Loucy (cell line): ENCODE measurements around the gene CD180.

Experiments used
- H2AFZ ChIP-seq: fragments of 200-600 bp; sonication (generic); 2 replicates; pipeline ENCODE4 v1.6.0; 2016; ENCODE audit warnings: antibody characterized with exemption, mild to moderate bottlenecking, low read length, moderate library complexity
- H3F3A ChIP-seq: fragments of 200-600 bp; 2 replicates; pipeline ENCODE4 v1.6.0; 2016; ENCODE audit warnings: antibody characterized with exemption, low read depth, mild to moderate bottlenecking
- H3K27me3 ChIP-seq: fragments of 200-600 bp; sonication (generic); 2 replicates; pipeline ENCODE4 v1.6.1; 2014; ENCODE audit warnings: low read length, mild to moderate bottlenecking; ENCODE audit not compliant: insufficient read depth, poor library complexity, severe bottlenecking
- H3K36me3 ChIP-seq: fragments of 200-600 bp; sonication (generic); 2 replicates; pipeline ENCODE4 v1.6.1; 2016; ENCODE audit warnings: low read length; ENCODE audit not compliant: insufficient read depth
- H3K4me1 ChIP-seq: fragments of 200-600 bp; sonication (generic); 2 replicates; pipeline ENCODE4 v1.5.1; 2014; ENCODE audit warnings: low read length, mild to moderate bottlenecking; ENCODE audit not compliant: insufficient read depth, poor library complexity, severe bottlenecking
- H3K4me2 ChIP-seq: fragments of 200-600 bp; sonication (generic); 2 replicates; pipeline ENCODE4 v1.6.0; 2014; ENCODE audit warnings: antibody characterized with exemption, low read length, low read depth, mild to moderate bottlenecking; ENCODE audit not compliant: poor library complexity, severe bottlenecking
- H3K4me3 ChIP-seq: fragments of 200-600 bp; sonication (generic); 2 replicates; pipeline ENCODE4 v1.5.1; 2014; ENCODE audit warnings: low read length, mild to moderate bottlenecking, mixed read lengths; ENCODE audit not compliant: poor library complexity, severe bottlenecking
- H3K79me2 ChIP-seq: fragments of 200-600 bp; sonication (generic); 2 replicates; pipeline ENCODE4 v1.6.1; 2014; ENCODE audit warnings: low read length; ENCODE audit not compliant: insufficient read depth
- H3K9ac ChIP-seq: fragments of 200-600 bp; sonication (generic); 2 replicates; pipeline ENCODE4 v1.6.0; 2014; ENCODE audit warnings: mild to moderate bottlenecking, low read depth, low read length, moderate library complexity; ENCODE audit not compliant: poor library complexity, severe bottlenecking
- H3K9me2 ChIP-seq: fragments of 200-600 bp; sonication (generic); replicated peaks from 2 replicates; pipeline ENCODE4 v1.6.1; 2016; ENCODE audit warnings: low read depth, low read length, mixed read lengths
- H3K9me3 ChIP-seq: fragments of 200-600 bp; sonication (generic); 2 replicates; pipeline ENCODE4 v1.6.1; 2014; ENCODE audit warnings: mild to moderate bottlenecking, antibody characterized with exemption, low read length, low read depth; ENCODE audit not compliant: insufficient read depth
- H4K20me1 ChIP-seq: fragments of 200-600 bp; sonication (generic); 2 replicates; pipeline ENCODE4 v1.6.0; 2014; ENCODE audit warnings: antibody characterized with exemption, low read length, mild to moderate bottlenecking; ENCODE audit not compliant: insufficient read depth, poor library complexity, severe bottlenecking
- EZH2phosphoT487 ChIP-seq: fragments of 200-600 bp; IDR thresholded peaks from 2 replicates; pipeline ENCODE4 v1.6.1; 2018; ENCODE audit warnings: antibody characterized with exemption, mild to moderate bottlenecking, moderate library complexity, borderline replicate concordance
- TF ChIP-seq, protein P1 (sequence below): fragments of 200-600 bp; sonication (generic); conservative IDR thresholded peaks from 2 replicates; pipeline ENCODE4 v1.5.1; 2014; ENCODE audit warnings: mild to moderate bottlenecking, antibody characterized with exemption, low read length

CD180 gene

GRCh38 chr5:67203701-67204074, 7.1 kb upstream of the CD180 start:
- Histone ChIP-seq H3K4me2 (no peak overlapping the region), H3K4me3 (no peak overlapping the region), H3K9ac (no peak overlapping the region), H4K20me1 (no peaks in the 10 kb centered on the region), H3K4me1 (peaks cover 58% of the 10 kb centered on the region), H3K79me2 (no peaks in the 10 kb centered on the region), H2AFZ (no peak overlapping the region), H3F3A (peaks cover 3% of the 10 kb centered on the region), H3K36me3 (no peaks in the 10 kb centered on the region), H3K9me2 (no peaks in the 10 kb centered on the region), H3K9me3 (peaks cover 5% of the 10 kb centered on the region; the same call in 1 of the 2 replicates), H3K27me3 (no peaks in the 10 kb centered on the region)
- TF ChIP-seq EZH2phosphoT487: no peak
- TF ChIP-seq, protein P1, sequence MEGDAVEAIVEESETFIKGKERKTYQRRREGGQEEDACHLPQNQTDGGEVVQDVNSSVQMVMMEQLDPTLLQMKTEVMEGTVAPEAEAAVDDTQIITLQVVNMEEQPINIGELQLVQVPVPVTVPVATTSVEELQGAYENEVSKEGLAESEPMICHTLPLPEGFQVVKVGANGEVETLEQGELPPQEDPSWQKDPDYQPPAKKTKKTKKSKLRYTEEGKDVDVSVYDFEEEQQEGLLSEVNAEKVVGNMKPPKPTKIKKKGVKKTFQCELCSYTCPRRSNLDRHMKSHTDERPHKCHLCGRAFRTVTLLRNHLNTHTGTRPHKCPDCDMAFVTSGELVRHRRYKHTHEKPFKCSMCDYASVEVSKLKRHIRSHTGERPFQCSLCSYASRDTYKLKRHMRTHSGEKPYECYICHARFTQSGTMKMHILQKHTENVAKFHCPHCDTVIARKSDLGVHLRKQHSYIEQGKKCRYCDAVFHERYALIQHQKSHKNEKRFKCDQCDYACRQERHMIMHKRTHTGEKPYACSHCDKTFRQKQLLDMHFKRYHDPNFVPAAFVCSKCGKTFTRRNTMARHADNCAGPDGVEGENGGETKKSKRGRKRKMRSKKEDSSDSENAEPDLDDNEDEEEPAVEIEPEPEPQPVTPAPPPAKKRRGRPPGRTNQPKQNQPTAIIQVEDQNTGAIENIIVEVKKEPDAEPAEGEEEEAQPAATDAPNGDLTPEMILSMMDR: no peak

GRCh38 chr5:67202828-67203227, 6.2 kb upstream of the CD180 start:
- Histone ChIP-seq H3K4me3 (no peak overlapping the region), H3K9ac (no peak overlapping the region), H3K79me2 (no peaks in the 10 kb centered on the region), H3K36me3 (no peaks in the 10 kb centered on the region), H3K9me2 (no peaks in the 10 kb centered on the region), H3K4me1 (peaks cover 51% of the 10 kb centered on the region), H2AFZ (no peak overlapping the region), H3K9me3 (peaks cover 5% of the 10 kb centered on the region; the same call in 1 of the 2 replicates), H3K27me3 (no peaks in the 10 kb centered on the region), H3F3A (peaks cover 3% of the 10 kb centered on the region), H4K20me1 (no peaks in the 10 kb centered on the region), H3K4me2 (no peak overlapping the region)
- TF ChIP-seq, protein P1: no peak
- TF ChIP-seq EZH2phosphoT487: no peak

DNA sequence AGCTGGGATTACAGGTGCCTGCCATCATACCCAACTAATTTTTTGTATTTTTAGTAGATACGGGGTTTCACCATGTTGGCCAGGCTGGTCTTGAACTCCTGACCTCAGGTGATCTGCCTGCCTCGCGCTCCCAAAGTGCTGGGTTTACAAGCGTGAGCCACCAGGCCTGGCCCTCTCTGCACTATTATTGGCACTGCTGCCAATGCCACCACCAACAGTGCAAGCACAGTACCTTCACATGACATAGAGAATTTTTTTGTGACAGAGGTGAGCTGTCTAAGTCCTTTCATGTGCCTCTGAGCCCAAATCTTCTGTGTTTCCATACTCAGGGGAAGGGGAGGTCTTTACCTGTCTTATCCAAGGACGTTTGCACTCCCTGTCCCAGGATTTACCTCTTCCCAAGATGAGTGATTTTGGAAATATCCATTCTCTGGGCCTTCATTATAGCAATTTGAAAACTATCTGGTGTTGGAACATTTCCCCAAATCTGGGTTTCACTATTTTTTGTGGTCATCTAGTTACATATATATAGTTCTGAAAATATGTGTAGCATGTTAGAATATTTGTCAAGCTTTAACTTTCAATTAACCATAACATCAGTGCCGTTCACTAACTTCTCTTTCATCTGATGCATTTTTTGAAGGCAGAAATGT, 5.4 kb upstream of the CD180 start:
- no peaks in the 10 kb centered on the region for H4K20me1 ChIP-seq
- H3F3A ChIP-seq: peaks cover 3% of the 10 kb centered on the region
- TF ChIP-seq, protein P1: no peak
- no peak for TF ChIP-seq EZH2phosphoT487
- peaks cover 43% of the 10 kb centered on the region for H3K4me1 ChIP-seq
- H3K9me2 ChIP-seq: no peaks in the 10 kb centered on the region
- H3K4me2 ChIP-seq: no peak overlapping the region
- no peak overlapping the region for H3K9ac ChIP-seq
- no peak overlapping the region for H2AFZ ChIP-seq
- H3K36me3 ChIP-seq: no peaks in the 10 kb centered on the region
- no peaks in the 10 kb centered on the region for H3K27me3 ChIP-seq
- no peak overlapping the region for H3K4me3 ChIP-seq
- peaks cover 5% of the 10 kb centered on the region; the same call in 1 of the 2 replicates for H3K9me3 ChIP-seq
- H3K79me2 ChIP-seq: no peaks in the 10 kb centered on the region
